ENCODE results near the gene SEMA6A. TPM values are rescaled to one million over a fixed set of nuclear protein-coding genes. Genes with fewer than 3 reads are reported as not detected.
A peak's percentile ranks its signal among the peaks of the same experiment; 100 is the strongest.

Gene SEMA6A
- total RNA-seq, 1 donor from 2014 or later: 7.9 TPM

GRCh38 chr5:116442931-116443551 is 131.6 kb downstream of the SEMA6A start:
- DNase-seq (ENCODE audit: low spot score): no peak
- no peak for ATAC-seq

- peak; percentile 91 for ATAC-seq
Measured at GRCh38 chr5:116442095-116442534, 132.5 kb downstream of the SEMA6A start.

DNA sequence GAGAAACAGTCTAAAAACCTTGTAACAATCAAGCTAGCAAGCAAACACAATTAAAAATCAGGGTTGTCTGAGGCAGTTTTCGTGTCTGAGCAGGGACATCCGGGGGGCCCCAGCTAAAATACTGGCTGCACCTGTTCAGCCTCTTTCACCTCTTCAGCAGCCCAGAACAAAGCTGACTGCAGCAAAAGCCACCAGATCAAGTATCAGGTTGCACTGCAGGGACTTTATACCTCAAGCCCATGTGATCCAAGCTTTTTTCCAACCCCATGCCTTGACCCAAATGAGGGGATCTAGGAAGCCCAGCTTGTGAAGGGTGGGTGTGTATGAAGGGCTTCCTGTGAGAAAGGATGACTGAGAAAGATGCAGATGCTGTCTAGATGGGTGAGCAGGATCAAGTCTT is 133.4 kb downstream of the SEMA6A start:
- DNase-seq (ENCODE audit: low spot score) (no peak), ATAC-seq (peak; percentile 17)

More at GRCh38 chr5:116442095-116442534, 132.5 kb downstream of the SEMA6A start:
- peak; percentile 81 for DNase-seq (ENCODE audit: low spot score)

GRCh38 chr5:116440457-116441001 is 134.1 kb downstream of the SEMA6A start:
- DNase-seq (ENCODE audit: low spot score) (no peak), ATAC-seq (no peak)

DNA sequence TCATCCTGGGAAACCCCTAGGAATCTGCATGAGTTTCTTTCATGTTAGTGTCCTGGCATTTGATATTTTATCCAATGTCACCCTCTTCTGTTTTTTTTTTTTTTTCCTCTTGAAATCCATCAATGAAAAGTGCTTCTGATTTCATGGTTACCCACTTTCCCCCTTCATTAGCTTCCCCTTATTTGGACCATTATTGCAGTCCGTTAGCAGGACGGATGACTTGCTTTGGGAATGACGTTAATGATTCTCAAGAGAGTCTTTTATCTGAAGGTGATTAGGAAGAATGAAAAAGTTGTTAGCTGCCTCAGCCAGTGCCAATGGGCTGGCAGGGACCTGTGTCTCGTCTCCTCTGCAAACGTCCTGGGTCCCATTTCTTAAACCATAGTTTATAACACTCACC is 134.7 kb downstream of the SEMA6A start:
- no peak for DNase-seq (ENCODE audit: low spot score)
- ATAC-seq: no peak

GRCh38 chr5:116438979-116439554 is 135.6 kb downstream of the SEMA6A start:
- ATAC-seq (no peak), DNase-seq (ENCODE audit: low spot score) (no peak)

- DNase-seq (ENCODE audit: low spot score) (no peak), ATAC-seq (no peak)
Measured at GRCh38 chr5:116437922-116438578, 136.6 kb downstream of the SEMA6A start.

DNA sequence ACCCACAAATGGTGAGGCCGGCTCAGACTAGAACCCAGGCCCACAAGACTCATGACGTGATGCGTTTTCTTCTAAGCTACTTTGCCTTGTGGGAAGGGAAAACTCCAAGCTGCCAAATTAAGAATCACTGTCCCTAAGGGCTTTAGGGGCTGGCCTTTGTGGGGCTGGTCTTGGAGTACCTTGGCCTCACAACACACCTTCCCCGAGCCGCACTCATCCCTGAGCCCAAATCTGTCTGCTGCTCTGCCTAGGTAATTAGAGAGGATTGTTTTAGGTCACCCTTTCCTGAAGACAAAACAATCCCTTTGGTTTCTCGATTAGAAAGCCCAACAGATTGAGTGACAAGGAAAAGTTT is 137.3 kb downstream of the SEMA6A start:
- ATAC-seq (no peak), DNase-seq (ENCODE audit: low spot score) (no peak)

DNA sequence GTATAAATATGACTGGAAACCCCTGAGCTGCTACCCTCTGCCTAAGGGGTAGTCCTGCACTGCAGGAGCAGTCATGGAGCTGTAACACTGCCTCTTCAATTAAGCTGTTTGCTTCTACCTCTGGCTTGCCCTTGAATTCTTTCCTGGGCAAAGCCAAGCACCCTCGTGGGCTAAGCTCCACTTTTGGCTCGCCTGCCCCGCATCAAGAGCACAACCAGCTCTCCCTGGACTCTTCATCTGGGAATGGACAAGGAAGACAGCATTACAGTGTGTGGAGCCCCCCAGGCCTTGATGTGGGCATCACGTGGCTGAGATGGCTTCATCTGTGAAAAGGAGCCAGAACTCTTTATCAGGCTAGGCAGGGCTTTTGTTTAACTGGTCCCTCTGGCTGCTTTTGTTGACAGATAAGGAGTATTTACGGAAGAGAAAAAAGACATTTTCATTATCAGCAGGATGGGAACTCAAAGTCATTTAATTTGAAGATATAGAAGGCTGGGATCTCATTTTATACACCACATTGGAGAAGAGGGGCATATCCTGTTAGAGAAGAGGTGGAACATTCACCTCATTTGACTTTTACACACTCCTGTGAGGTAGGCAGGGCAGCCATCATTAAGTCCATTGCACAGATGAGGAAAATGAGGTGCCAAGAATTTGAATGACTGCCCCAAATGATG is 137.8 kb downstream of the SEMA6A start:
- DNase-seq (ENCODE audit: low spot score) (no peak), ATAC-seq (peak; percentile 52)

DNA sequence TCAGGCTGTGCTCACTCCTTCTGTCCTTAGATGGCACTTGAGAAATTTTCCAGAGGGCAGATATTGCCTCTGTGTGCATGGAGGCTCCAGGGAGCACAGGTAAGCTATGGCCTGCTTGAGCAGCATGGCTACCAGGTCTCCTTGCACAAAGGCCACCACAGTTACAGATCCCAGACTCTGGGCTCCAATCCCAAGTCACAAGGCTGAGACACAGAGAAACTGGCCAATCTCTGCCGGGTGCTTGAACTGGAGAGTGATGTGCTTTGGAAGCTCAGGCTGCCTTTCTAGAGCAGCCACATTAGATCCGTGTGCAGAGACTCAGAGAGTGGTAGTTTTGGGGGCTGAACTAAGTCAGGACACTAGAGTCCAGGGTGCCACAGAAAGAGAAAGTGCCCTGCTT is 145.7 kb downstream of the SEMA6A start:
- DNase-seq (ENCODE audit: low spot score): no peak
- no peak for ATAC-seq

DNA sequence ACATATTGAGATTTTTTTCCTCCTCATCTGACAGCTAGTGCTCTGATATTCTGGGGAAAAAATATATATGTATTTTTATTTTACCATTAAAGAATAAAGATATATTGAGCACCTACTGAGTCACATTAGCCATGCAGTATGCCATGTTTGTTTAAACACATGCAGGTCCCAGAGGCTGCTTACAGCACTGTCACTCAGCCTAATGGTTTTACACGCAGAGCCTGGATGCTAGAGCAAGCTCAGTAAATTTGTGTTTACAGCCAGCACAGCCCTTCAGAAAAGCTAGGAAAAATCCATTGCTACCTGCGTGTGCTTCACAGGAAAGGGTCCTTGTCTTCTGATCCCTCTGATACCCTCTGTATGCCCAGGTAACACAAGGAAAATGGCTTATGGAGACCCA is 146.2 kb downstream of the SEMA6A start:
- ATAC-seq: no peak
- DNase-seq (ENCODE audit: low spot score): no peak

GRCh38 chr5:116424951-116425350 is 149.7 kb downstream of the SEMA6A start:
- ATAC-seq: peak; percentile 94
- peak; percentile 52 for DNase-seq (ENCODE audit: low spot score)

DNA sequence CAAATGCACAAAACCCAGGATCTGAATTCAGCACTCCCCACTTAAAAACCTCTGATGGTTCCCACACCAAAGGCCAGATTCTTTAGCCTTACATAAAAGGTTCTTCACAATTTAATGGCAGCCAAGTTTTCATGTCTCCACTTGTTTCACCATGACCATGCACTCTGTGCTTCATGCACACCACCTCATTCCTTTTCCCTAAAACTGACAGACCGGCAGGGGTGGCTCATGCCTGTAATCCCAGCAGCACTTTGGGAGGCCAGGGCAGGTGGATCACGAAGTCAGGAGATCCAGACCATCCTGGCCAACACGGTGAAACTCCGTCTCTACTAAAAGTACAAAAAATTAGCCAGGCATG is 150.4 kb downstream of the SEMA6A start:
- DNase-seq (ENCODE audit: low spot score): no peak
- ATAC-seq: no peak

DNA sequence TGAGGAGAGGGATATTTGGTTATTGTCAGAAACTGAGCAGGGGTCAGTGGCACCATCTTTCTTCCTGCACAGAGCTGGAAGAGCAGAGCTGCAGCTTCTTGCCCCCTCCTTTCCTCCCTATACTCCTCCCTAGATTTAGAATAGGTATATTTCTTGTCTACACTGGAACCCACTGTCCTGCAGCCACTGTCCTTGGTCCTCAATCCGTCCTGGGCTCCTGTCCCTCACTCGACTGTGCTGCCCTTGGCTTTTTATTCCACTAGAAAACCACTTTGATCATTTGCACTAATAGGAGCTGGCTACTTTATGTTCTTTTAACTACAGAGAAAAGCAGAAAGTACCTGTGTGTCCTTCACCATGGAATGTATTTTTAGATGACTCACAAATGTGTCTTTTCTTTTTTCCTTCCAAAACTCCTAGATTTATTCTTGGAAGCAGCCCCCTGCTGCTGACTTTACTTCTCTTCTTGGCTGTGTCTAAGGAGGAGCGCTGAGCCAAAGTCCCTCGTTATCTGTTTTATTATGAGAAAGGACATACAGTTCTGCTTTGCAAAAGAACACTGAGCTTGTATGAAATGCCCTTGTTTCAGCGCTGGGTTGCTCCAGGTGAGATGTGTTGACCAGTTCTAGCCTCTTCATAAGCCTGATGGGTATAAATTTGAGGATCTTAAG is 150.9 kb downstream of the SEMA6A start:
- DNase-seq (ENCODE audit: low spot score) (no peak), ATAC-seq (no peak)

DNA sequence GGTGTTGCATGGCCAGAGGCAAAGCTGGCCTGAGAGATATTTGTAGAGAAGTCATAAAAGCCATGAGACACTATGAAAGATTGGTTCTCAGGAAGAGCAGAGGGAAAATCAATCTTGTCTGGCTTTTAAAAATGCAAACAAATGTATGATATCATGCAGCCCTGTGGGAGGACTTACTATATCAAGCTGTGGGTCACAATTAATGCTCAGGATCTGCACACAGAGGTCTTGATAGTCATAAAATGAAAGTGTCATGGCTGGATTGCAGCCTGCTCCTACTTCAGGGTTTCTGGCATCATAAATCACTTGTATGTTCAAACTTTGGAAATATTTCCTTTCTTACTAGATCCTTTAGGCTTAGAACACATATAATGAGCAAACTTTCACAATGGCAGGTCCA is 151.5 kb downstream of the SEMA6A start:
- DNase-seq (ENCODE audit: low spot score) (no peak), ATAC-seq (no peak)

DNA sequence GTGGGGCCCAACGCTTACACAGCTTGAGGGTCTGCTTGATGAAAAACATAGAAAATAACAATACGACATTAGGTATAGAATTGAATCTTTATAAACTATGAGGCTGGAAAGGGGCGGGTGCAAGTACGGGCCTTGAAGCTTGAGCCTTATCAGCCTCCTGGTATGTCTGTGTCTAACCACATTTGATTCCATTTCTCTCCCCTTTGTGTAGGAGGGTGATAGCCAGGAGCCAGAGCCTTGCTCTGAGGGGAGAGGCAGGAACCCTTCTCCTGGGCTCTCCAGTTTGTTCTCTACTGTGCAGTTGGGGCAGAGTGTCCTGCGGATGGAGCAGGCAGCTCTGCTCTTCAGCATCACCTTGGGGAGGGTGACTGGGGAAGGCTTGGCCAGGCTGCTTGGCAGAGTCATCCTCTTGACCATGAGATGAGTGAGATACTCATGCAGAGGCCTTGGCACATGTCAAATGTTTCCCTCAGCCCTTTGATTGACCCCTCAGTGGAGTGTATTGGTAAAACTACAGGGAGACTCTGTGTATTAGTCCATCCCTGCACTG is 153.5 kb downstream of the SEMA6A start:
- DNase-seq (ENCODE audit: low spot score) (no peak), ATAC-seq (no peak)

- ATAC-seq: no peak
- no peak for DNase-seq (ENCODE audit: low spot score)
Measured at GRCh38 chr5:116420540-116420939, 154.1 kb downstream of the SEMA6A start.

GRCh38 chr5:116419258-116419657 is 155.4 kb downstream of the SEMA6A start:
- DNase-seq (ENCODE audit: low spot score) (no peak), ATAC-seq (no peak)

DNA sequence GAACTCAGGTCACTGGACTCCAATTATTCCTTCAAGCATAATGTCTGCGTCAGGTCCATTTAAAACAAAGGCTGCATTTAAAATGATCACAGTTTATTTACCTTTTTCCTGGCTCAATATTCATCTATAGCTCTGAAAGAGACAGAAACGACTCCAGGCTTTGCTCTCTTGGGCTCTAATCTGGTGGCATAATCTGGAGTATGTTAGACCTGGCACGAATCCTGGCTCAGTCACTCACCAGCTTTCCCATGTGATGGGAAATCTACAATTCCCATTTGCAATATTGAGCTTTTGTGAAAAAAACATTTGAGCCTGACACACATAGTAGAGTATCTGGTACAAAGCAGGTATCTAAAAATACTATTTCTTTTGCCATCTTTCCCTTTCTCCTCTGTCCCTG is 155.8 kb downstream of the SEMA6A start:
- ATAC-seq (no peak), DNase-seq (ENCODE audit: low spot score) (no peak)

- DNase-seq (ENCODE audit: low spot score) (no peak), ATAC-seq (no peak)
Measured at GRCh38 chr5:116418016-116418415, 156.6 kb downstream of the SEMA6A start.

- ATAC-seq: no peak
- DNase-seq (ENCODE audit: low spot score): no peak
Measured at GRCh38 chr5:116415989-116416388, 158.6 kb downstream of the SEMA6A start.

Data from left lobe of liver (tissue), 2 donors.